Non-pigmented ciliary epithelial cell (primary cell): Measurements from ENCODE around the gene CEP162.
A peak's percentile ranks its signal among the peaks of the same experiment; 100 is the strongest.
"Not testable (repeated sequence)": the region's sequence is repeated elsewhere in the genome, so short reads cannot be mapped to it uniquely, and the experiment has no call there.

Source experiments
- DNase-seq: peaks from one replicate; pipeline ENCODE4 v3.0.0-alpha.2; 2010; ENCODE audit warnings: low read depth

Gene CEP162

DNA sequence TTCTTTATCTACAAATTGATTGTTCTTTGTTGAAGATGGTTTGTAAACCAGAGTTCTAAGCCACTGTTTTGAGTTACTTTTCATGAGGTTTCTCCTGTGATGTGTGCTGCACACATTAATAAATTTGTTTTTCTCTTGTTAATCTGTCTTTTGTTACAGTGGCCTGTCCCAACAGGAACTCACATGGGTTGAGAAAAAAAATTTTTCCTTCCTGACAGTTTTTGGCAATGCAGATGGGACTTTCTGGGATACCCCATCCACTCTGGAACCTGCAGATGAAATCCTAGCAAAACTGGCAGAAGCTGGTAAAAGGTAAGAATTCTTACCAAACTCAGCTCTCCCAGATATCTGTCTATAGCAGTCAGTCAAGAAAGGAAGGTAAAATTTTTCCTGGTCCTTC is 88.1 kb downstream of the CEP162 start:
- DNase-seq, result no peak

DNA sequence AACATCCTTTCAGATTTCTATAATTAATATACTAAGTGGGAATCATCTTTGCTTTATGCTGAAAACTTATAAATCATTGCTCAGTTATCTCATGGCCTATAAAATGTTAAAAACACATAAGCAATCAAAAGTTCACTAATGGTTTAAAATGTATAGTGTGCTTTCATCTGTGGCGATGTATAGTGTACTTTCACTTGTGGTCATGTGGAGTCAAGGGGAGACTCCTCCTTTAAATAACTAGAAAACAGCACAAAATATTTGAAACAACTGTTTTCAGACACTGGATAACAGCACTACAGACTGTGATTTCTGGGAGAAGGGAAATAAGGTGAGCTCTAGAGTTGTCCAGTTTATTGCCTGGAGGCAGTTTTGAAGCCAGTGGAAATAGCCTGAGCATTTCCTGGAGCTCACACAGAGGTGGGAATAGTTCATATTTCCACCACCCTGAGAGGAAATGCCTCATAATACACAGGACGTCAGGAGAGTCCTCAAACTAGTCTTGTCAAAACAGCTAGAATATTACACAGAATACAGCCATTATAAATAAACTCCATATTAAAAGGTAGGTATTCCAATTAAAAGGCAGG is 89.4 kb downstream of the CEP162 start:
- DNase-seq, result no peak

DNA sequence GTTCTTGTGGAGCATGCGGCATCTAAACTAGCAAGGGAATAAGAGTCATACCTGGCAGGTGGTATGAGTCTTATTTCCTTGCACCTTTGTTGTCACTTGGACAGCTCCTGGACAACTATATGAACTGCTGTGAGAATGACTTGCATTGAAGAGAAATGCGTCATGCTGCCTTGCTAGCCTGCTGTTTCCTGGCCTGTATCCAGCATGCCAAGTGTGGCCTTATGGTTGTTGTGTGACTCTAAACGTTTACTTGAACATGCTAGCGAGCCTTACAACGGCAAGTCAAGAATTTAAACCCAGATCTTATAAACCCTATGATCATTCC is 90.4 kb downstream of the CEP162 start:
- DNase-seq, result peak; percentile 60

DNA sequence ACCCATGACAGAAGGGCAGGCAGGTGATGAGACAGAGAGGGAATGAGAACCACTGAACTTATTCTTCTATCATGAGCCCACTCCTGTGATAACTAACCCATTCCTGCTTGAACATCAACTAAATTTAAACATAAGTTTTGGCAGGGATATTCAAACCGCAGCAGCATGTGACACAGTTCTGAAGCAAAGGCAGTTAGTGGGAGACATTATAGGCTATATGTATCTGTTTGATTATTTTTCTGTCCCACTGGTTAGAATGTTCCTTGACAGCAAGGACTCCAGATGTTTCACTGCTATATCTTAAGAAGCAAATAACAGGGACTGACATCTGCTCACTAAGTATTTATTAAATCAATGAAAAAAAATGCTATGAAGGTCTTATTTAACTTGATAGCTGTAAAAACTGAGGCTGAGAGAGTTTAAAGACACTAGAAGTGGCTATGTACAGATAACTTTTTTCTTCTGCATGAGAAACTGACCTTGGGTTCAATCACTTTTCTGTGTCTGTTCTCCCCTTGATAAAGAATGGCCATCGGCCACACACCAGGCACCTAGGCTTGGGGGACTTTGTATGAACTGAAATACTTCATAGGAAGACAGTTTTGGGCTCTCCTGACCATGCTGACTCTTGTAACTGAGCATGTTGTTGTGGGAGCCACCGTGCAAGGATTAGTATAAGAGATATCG is 90.9 kb downstream of the CEP162 start:
- no peak for DNase-seq

DNA sequence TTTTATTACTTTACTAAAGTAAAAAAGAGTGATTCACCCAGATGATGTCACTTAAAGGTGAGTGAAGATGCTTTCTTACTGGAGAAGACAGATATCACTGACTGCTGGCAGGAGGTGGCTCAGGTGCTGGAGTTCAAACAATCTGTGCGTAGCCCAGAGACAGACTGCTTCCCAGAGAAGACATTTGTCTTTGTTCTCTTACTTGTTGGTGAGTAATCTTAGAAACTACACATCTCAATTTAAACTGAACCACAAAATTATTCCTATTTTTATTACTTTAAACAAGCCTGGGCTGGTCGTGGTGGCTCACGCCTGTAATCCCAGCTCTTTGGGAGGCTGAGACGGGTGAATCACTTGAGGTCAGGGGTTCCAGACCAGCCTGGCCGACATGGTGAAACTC is 92.2 kb downstream of the CEP162 start:
- no peak for DNase-seq

DNA sequence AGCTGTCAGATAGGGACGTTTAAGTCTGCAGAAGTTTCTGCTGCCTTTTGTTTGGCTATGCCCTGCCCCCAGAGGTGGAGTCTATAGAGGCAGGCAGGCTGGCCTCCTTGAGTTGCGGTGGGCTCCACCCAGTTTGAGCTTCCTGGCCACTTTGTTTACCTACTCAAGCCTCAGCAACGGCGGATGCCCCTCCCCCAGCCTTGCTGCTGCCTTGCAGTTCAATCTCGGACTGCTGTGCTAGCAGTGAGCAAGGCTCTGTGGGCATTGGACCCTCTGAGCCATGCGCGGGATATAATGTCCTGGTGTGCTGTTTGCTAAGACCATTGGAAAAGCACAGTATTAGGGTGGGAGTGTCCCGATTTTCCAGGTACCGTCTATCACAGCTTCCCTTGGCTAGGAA is 94.1 kb downstream of the CEP162 start:
- not testable (repeated sequence) for DNase-seq

DNA sequence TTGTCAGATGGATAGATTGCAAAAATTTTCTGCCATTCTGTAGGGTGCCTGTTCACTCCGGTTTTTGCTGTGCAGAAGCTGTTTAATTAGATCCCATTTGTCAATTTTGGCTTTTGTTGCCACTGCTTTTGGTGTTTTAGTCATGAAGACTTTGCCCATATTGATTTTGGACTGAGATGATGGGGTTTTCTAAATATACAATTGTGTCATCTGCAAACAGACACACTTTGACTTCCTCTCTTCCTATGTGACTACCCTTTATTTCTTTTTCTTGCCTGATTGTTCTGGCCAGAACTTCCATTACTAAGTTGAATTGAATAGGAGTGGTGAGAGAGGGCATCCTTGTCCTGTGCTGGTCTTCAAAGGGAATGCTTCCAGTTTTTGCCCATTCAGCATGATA is 97.9 kb downstream of the CEP162 start:
- DNase-seq, result not testable (repeated sequence)

DNA sequence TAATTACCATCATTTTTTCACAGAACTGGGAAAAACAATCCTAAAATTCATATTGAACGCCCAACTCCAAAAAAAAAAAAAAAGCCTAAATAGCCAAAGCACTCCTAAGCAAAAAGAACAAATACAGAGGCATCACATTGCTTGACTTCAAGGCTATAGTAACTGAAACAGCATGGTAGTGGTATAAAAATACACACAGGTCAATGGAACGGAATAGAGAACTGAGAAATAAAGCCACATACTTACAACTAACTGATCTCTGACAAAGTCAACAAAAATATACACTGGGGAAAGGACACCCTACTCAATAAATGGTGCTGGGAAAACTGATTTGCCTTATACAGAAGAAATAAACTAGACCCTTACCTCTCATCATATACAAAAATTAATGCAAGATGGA is 104.3 kb downstream of the CEP162 start:
- DNase-seq, result no peak

DNA sequence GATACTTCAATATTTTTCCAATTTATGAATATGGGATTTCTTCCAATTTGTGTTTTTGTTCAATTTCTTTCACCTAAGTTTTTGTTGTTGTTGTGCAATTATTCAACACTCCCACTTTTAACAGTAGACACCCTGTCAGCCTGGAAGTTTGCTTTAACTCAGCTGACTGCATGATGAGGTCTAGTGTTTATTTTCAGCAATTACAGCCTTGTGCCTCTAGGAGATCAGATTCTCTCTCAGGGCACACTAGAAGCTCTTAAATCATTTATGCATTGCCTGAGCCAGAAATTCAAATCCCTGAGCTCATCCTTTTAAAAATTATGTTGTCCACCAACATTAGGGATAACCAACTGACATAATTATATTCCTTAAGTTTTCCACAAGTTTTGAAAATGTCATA is 108.2 kb downstream of the CEP162 start:
- DNase-seq, result no peak

DNA sequence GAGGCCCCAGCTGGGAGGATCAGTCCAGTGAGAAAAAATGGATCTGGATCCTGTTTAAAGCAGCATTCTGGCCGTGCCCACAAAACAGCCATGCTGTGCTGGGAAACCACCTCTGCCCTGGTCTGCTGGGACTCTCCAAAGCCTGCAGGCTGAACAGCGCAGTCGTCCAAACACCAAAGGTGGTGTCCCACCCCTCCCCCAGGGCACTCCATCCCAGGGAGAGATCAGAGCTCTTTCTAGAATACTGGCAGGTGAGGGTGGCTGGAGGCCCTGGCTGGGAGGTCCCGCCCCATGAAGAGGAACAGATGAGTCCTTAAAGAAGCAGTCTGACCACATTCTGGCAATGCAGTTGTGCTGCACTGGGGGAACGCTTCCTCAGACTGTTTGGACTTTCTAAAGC is 109.3 kb downstream of the CEP162 start:
- DNase-seq, result no peak

DNA sequence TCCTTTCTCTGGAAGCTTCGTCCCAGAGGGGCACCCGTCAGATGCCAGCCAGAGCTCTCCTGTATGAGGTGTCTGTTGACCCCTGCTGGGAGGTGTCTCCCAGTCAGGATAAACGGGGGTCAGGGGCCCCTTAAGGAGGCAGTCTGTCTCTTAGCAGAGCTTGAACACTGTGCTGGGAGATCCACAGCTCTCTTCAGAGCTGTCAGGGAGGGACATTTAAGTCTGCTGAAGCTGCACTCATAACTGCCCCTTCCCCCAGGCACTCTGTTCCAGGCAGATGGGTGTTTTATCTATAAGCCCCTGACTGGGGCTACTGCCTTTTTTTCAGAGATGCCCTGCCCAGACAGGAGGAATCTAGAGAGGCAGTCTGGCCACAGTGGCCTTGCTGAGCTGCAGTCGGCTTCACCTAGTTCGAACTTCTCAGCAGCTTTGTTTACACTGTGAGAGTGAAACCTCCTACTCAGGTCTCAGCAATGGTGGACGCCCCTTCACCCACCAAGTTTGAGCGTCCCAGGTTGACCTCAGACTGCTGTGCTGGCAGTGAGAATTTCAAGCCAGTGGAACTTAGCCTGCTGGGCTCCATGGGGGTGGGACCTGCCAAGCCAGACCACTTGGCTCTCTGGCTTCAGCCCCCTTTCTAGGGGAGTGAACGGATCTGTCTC is 112.4 kb downstream of the CEP162 start:
- not testable (repeated sequence) for DNase-seq

DNA sequence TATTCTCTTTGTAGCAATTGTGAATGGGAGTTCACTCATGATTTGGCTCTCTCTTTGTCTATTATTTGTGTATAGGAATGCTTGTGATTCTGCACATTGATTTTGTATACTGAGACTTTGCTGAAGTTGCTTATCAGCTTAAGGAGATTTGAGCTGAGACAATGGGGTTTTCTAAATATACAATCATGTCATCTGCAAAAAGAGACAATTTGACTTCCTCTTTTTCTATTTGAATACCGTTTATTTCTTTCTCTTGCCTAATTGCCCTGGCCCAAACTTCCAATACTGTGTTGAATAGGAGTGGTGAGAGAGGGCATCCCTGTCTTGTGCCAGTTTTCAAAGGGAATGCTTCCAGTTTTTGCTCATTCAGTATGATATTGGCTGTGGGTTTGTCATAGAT is 116.1 kb downstream of the CEP162 start:
- DNase-seq, result not testable (repeated sequence)

DNA sequence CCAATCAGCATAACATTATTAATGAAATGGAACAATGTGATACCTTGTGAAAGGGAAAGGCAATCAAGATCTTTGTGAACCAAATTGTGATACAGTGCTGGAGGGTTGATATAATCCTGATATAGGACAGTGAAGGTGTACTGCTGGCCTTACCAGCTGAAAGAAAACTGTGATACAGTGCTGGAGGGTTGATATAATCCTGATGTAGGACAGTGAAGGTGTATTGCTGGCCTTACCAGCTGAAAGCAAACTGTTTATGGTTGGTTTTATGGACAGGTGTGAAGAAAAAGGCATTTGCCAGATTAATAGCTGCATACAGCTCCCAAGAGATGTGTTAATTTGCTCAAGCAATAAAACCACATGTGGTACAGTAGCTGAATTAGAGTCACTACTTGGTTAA is 119.9 kb downstream of the CEP162 start:
- DNase-seq, result no peak

DNA sequence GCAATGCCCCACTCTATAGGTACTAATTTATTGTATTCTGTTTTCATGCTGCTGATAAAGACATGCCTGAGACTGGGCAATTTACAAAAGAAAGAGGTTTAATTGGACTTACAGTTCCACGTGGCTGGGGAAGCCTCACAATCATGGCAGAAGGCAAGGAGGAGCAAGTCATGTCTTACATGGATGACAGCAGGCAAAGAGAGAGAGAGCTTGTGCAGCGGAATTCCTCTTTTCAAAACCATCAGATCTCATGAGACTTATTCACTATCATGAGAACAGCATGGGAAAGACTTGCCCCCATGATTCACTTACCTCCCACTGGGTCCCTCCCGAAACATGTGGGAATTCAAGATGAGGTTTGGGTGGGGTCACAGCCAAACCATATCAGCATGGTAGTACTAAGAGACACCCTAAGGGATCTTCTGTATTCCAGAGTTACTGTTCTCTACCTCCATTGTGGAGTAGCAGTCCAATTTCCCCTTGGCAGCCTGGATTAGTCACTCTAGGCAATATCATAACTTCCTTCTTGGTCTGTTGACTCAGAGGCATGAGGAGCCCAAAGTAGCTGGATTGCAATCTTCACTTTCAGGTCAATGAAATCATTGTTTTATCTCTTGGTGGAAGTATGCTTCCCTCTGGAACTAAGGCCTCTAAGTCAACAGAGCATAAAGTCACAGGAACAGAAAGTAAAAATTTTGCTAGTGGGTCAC is 122.1 kb downstream of the CEP162 start:
- peak; percentile 9 for DNase-seq

DNA sequence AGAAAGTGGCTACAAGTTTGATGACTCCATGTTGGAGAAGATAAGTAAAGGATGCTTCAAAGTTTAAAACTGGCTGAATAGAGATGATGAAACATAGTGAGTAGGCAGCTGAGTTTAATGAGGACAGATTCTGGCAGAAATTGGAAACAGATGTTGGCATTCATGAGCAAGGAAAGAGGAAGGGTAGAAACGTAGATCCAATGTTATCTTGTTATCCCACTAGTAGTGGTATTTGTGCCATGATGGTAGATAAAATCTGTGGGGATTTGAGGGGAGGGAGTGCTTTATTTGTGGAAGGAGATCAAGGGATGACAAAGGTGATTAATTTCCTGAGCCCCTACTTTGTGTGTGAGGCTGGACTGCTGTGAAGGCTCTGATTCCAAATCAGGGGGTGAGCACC is 124.4 kb downstream of the CEP162 start:
- DNase-seq, result no peak

DNA sequence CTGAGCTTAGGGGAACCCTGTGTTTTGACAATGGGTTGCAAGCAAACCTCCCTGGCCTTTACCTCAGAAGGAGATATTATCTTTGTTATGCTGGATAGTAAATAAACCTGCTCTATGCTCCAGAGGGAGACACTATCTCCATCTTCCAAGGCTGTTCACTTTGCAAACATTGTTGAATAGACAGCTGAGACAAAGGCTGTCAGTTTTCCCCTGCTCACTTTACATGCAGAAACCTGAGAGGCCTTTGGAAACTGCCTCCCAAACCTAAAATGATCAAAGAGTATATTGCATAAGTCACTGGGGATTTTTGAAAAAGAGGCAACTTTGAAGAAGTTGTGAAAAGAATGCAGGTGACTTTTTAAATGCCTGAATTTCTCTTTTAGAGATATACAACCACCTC is 132.3 kb downstream of the CEP162 start:
- no peak for DNase-seq

DNA sequence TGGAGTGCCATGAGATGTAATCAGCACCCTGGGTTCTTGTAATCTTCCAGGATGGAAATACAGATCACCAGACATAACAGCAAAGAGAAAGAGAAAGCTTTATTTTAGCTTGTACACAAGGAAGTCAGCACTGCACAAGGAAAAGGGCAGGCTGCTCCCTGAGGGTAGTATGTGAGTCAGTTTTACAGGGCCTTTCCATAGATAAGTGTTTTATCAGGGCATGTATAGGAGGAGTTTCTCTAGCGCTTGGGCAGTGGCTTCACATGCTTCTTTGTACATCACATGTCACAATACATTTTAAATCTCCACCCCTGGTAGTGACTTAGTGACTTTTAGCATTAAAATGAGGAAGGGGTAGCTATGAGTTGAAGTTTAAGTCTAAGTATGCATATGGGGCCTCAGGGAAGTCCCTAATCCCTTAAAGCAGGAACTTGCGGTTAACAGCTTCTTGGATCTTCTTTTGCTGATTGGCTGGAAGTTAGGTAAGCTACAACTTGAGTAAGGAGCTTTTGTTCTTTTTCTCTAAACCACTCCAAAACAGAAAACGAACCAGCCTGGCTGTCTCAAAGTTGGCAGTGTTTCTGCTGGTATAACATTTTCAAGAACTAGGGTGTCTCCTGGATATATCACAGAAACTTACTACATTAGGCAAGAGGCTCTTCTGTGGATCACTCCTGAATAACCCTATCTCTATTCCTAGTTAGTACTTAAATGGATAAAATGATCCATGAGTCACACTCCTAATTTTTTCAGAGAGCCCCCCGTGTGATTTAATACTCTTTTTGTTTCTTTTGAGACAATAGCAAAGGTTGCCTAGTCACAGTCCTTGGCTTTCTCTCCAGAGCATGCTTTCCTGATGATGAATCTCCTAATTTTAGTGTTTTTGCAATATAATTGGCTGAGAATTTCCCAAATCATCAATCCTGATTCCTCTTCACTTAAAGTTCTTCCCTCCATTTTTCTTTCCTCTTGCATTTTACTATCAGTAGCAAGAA is 133.7 kb downstream of the CEP162 start:
- DNase-seq, result no peak

DNA sequence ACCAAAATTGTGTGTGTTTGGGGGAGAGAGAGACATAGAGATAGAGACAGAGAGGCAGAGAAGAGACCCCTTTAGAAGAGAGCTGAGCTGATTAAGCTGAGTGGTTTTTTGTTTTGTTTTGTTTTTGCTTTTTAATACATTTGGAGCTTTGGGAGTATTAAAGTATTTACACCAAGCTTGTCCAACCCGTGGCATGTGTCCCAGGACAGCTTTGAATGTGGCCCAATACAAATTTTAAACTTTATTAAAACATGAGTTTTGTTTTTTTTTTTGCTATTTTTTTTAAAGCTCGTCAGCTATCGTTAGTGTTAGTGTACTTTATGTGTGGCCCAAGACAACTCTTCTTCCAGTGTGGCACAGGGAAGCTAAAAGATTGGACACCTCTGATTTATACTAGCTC is 137.9 kb downstream of the CEP162 start:
- DNase-seq, result no peak

DNA sequence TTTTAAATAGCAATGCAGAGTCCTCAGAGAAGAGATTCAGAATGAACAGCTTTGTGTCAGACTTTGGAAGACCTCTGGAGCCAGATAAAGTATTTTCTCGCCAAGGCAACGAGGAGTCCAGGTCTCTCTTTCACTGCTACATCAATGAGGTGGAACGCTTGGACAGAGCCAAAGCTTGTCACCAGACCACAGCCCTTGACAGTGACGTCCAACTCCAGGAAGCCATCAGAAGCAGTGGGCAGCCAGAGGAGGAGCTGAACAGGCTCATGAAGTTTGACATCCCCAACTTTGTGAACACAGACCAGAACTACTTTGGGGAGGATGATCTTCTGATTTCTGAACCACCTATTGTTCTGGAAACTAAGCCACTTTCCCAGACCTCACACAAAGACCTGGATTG is 138.4 kb downstream of the CEP162 start:
- no peak for DNase-seq

DNA sequence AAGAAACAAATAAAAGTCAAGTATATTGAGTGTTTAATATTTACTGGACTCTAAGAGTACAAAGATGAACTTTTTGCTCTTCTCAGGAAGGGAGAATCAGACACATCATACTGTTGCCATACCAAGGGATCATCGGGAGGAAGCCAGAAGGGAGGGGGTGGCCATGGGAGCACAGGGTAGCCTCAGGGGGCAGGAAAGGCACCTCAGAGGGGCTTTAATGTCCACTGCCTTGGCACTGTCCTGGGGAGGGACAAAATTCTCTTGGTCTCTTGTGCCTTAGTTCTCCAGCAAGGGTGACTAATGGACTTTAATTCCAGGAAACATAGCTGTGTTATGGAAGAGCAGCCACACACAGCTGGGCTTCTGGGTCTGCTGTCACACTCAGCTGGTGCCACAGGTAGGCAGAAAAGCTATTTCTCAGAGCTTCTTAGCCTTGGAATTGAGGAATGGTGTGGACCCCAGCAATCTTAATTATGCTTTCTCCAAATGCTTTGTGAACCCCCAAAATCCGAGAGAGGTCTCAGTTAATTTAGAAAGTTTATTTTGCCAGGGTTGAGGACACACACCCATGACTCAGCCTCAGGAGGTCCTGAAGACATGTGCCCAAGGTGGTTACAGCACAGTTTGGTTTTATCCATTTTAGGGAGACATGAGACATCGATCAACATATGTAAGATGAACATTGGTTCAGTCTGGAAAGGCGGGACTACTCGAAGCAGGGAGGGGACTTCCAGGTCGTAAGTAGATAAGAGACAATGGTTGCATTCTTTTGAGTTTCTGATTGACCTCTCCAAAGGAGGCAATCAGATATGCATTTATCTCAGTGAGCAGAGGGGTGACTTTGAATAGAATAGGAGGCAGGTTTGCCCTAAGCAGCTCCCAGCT is 140.7 kb downstream of the CEP162 start:
- no peak for DNase-seq

DNA sequence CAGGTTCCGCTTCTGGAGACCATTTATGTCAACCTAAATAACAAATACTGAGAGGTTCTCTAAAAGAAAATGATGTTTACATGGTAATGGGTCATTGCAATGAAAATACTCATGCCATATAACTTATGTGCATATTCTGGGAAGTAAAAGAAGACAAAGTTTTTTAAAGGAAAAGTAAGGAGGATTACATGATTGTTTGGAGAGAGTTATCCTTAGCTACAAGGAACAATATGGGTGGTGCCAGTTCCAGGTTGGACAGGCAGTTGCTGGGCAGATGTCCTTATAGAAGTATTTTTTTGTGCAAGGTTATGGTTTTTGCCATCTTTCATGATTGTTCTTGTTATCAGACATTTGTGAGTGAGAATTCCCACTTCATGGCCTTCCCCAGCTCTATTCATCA is 141.4 kb downstream of the CEP162 start:
- no peak for DNase-seq
